GM12865 (cell line): ENCODE data around the gene S100A11.

ENCODE experiments used
- DNase-seq: peaks from one replicate; pipeline ENCODE4 v3.0.0; 2010; ENCODE audit warnings: low read depth
- H3K4me3 ChIP-seq: 2 replicates; pipeline ENCODE4 v1.5.1; 2011; ENCODE audit warnings: mild to moderate bottlenecking, low read depth, low read length, control low read depth
- CTCF ChIP-seq: IDR thresholded peaks from 2 replicates; pipeline ENCODE4 v1.5.1; 2011; ENCODE audit warnings: low read length, control low read depth, low read depth, inconsistent platforms; ENCODE audit not compliant: insufficient read depth; ENCODE audit errors: missing control alignments

S100A11 gene

DNA sequence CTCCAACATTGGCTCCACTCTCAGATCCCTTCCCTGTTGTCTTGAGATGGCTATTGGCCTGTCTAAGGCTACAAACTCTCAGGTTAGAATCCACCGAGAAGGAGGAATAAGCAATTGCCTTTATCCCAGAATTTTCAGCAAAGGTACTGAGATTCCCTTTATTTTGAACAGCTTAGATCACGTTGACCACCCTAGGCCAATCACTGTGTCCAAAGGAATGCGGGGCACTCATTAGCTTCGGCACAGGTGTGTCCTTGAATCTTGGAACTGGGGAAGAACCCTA lies 6.9 kb downstream of the S100A11 start:
- no peak overlapping the region for H3K4me3 ChIP-seq
- no peak for TF ChIP-seq CTCF
- DNase-seq: no peak

GRCh38 chr1:152029144-152029928 lies 7.5 kb downstream of the S100A11 start:
- H3K4me3 ChIP-seq: no peak overlapping the region
- DNase-seq: no peak
- TF ChIP-seq CTCF: no peak

DNA sequence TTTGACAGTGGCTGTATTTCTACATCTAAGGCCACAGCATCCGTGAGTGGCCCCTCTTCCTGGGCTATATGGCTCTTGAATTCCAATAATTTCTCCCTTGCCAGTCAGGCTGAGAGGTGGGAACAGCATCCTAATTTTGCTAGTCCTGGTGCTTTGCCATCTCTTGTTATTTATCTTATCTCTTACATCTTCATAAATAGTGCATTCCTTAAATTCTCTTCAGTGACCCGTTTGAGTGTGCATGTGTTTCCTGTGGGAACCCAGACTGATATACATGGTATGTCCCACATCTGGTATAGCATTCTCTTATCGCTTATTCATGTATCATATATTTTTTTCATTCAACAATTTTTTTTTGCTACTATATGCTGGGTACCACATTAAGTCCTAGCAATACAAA lies 9.9 kb downstream of the S100A11 start:
- no peak overlapping the region for H3K4me3 ChIP-seq
- TF ChIP-seq CTCF: no peak
- DNase-seq: no peak

- DNase-seq: no peak
- TF ChIP-seq CTCF: no peak
- H3K4me3 ChIP-seq: no peak overlapping the region
These were observed 12.6 kb downstream of the S100A11 start for GRCh38 chr1:152024223-152024622.

- no peak for DNase-seq
- TF ChIP-seq CTCF: no peak
- no peak overlapping the region for H3K4me3 ChIP-seq
These were observed 13.6 kb downstream of the S100A11 start for GRCh38 chr1:152023221-152023620.

- TF ChIP-seq CTCF: no peak
- no peak overlapping the region for H3K4me3 ChIP-seq
- DNase-seq: no peak
These were observed 14.3 kb downstream of the S100A11 start for GRCh38 chr1:152022474-152022873.

DNA sequence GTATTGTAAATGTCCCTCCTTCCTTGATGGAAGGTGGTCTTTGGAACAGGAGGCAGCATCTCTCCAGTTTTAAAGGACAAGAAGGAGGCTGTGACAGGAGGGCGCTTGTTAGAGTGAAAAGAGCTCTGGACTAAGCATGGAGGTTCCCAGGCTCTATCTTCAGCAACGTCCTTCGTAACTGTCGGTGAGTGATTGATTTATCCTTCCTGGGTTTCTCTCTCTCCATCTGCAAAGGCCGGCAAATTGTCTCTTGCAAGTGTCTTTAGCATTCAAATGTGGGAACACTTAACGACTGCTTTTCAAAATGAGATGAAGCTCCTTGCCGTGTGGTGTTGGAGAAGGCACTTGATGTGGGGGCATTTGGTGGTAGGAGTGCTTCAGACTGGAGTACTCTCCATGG lies 15.2 kb downstream of the S100A11 start:
- no peak for TF ChIP-seq CTCF
- H3K4me3 ChIP-seq: no peak overlapping the region
- DNase-seq: no peak
